Fibroblast of lung (primary cell): ENCODE results near the gene XPR1.

Experiments used
- EZH2 ChIP-seq: IDR thresholded peaks from 2 replicates; pipeline ENCODE4 v1.5.1; 2012; ENCODE audit warnings: low read length, control low read depth, mild to moderate bottlenecking; ENCODE audit errors: missing control alignments
- TF ChIP-seq, protein P1 (sequence below), 2 donors: IDR thresholded peaks in 1 of 2; conservative IDR thresholded peaks in 1 of 2; 1 replicate in 1 of 2; 2 replicates in 1 of 2; pipeline ENCODE4 v1.5.1; 2011 to 2012; ENCODE audit warnings: low read length in 2 of 2, control low read depth in 1 of 2, inconsistent platforms in 1 of 2, low read depth in 1 of 2, mild to moderate bottlenecking in 1 of 2

DNA sequence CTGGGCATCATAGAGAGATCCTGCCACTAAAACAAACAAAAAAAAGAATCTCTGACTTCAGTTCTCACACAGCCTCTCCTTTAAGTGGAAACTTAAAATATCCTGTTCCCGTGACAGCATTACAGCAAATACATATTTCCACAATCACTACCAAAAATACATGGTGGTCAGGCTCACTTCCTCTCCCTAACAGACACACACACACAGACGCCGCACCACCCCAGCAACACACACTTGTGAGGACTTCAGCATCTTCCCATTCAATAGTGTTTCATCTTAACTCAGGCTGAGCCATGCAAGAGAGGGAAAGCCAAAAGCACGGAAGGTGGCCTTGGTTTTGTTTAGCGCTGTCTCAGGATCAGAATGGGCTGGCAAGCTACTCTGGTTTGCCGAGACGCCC, 302.7 kb downstream of the XPR1 start:
- TF ChIP-seq, protein P1, sequence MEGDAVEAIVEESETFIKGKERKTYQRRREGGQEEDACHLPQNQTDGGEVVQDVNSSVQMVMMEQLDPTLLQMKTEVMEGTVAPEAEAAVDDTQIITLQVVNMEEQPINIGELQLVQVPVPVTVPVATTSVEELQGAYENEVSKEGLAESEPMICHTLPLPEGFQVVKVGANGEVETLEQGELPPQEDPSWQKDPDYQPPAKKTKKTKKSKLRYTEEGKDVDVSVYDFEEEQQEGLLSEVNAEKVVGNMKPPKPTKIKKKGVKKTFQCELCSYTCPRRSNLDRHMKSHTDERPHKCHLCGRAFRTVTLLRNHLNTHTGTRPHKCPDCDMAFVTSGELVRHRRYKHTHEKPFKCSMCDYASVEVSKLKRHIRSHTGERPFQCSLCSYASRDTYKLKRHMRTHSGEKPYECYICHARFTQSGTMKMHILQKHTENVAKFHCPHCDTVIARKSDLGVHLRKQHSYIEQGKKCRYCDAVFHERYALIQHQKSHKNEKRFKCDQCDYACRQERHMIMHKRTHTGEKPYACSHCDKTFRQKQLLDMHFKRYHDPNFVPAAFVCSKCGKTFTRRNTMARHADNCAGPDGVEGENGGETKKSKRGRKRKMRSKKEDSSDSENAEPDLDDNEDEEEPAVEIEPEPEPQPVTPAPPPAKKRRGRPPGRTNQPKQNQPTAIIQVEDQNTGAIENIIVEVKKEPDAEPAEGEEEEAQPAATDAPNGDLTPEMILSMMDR (conservative IDR thresholded peaks at IDR 0.05 in 1 of 2, IDR thresholded peaks at IDR 0.05 in 1 of 2; ENCODE audit: low read depth in 1 of 2, low read length in 2 of 2) = no peak
- TF ChIP-seq EZH2 = no peak
